Liver (tissue), 2 donors: Measurements from ENCODE around the gene DSTYK.

Experiments used
- TF ChIP-seq, protein P1 (sequence below): fragments of 150-350 bp; IDR thresholded peaks from 2 replicates; pipeline ENCODE4 v1.5.1; 2017; ENCODE audit warnings: improper control_type of control experiment, low read depth, low read length; ENCODE audit not compliant: missing input control
- TF ChIP-seq, protein P2 (sequence below): IDR thresholded peaks from 2 replicates; pipeline ENCODE4 v1.6.1; 2016; ENCODE audit warnings: antibody characterized with exemption, mild to moderate bottlenecking
- donor health status: healthy.

DNA sequence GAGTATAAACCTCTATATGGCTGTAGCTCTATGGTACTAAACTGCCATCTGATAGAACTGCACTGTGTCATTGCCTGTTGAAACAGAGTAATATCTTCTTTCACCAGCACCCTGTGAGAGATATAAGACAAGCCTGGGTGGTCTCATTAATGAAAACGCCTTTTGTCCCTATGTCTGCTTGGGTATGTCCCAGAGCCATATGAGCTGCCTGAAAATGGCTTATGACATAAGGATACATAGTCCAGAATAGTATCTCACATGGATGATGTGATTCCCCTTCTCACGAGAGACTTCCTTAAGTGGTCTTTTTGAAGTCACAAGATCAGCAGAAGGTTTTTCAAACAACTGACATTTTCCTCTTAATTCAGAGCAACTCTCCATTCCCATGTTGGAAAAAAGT lies 8.9 kb upstream of the DSTYK start:
- TF ChIP-seq, protein P1, sequence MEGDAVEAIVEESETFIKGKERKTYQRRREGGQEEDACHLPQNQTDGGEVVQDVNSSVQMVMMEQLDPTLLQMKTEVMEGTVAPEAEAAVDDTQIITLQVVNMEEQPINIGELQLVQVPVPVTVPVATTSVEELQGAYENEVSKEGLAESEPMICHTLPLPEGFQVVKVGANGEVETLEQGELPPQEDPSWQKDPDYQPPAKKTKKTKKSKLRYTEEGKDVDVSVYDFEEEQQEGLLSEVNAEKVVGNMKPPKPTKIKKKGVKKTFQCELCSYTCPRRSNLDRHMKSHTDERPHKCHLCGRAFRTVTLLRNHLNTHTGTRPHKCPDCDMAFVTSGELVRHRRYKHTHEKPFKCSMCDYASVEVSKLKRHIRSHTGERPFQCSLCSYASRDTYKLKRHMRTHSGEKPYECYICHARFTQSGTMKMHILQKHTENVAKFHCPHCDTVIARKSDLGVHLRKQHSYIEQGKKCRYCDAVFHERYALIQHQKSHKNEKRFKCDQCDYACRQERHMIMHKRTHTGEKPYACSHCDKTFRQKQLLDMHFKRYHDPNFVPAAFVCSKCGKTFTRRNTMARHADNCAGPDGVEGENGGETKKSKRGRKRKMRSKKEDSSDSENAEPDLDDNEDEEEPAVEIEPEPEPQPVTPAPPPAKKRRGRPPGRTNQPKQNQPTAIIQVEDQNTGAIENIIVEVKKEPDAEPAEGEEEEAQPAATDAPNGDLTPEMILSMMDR = no peak
- TF ChIP-seq, protein P2, sequence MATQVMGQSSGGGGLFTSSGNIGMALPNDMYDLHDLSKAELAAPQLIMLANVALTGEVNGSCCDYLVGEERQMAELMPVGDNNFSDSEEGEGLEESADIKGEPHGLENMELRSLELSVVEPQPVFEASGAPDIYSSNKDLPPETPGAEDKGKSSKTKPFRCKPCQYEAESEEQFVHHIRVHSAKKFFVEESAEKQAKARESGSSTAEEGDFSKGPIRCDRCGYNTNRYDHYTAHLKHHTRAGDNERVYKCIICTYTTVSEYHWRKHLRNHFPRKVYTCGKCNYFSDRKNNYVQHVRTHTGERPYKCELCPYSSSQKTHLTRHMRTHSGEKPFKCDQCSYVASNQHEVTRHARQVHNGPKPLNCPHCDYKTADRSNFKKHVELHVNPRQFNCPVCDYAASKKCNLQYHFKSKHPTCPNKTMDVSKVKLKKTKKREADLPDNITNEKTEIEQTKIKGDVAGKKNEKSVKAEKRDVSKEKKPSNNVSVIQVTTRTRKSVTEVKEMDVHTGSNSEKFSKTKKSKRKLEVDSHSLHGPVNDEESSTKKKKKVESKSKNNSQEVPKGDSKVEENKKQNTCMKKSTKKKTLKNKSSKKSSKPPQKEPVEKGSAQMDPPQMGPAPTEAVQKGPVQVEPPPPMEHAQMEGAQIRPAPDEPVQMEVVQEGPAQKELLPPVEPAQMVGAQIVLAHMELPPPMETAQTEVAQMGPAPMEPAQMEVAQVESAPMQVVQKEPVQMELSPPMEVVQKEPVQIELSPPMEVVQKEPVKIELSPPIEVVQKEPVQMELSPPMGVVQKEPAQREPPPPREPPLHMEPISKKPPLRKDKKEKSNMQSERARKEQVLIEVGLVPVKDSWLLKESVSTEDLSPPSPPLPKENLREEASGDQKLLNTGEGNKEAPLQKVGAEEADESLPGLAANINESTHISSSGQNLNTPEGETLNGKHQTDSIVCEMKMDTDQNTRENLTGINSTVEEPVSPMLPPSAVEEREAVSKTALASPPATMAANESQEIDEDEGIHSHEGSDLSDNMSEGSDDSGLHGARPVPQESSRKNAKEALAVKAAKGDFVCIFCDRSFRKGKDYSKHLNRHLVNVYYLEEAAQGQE = no peak
